H1 (cell line): ENCODE results near the gene ABL1. TPM values are rescaled to one million over a fixed set of nuclear protein-coding genes. Genes with fewer than 3 reads are reported as not detected.

Experiments used
- HDAC6 ChIP-seq: IDR thresholded peaks from one replicate; pipeline ENCODE4 v1.7.1; 2012; ENCODE audit warnings: low read depth, mild to moderate bottlenecking, inconsistent platforms, low read length, moderate library complexity
- JUN ChIP-seq: IDR thresholded peaks from 2 replicates; pipeline ENCODE4 v1.6.1; 2011; ENCODE audit warnings: low read depth, mild to moderate bottlenecking, improper control_type of control experiment, low read length
- JUND ChIP-seq: IDR thresholded peaks from 2 replicates; pipeline ENCODE4 v1.6.1; 2011; ENCODE audit warnings: mild to moderate bottlenecking, improper control_type of control experiment, low read length
- RAD21 ChIP-seq, 2 experiments: IDR thresholded peaks in 1 of 2; conservative IDR thresholded peaks in 1 of 2; 2 replicates each; pipeline ENCODE4 v1.6.1; 2011; ENCODE audit warnings: low read depth in 2 of 2, low read length in 2 of 2, improper control_type of control experiment in 1 of 2, inconsistent platforms in 1 of 2, mild to moderate bottlenecking in 1 of 2, moderate library complexity in 1 of 2
- SAP30 ChIP-seq: fragments of 300-600 bp; sonication (generic); IDR thresholded peaks from 2 replicates; pipeline ENCODE4 v1.7.1; 2012; ENCODE audit warnings: low read length, moderate library complexity, mild to moderate bottlenecking, inconsistent platforms; ENCODE audit not compliant: insufficient read depth, insufficient replicate concordance
- SRF ChIP-seq: IDR thresholded peaks from 2 replicates; pipeline ENCODE4 v1.6.1; 2011; ENCODE audit warnings: mild to moderate bottlenecking, low read depth, low read length, moderate library complexity
- polyA plus RNA-seq, 7 experiments: library from polyadenylated mRNA; depleted of rRNA in 3 of 7; stranded (reverse) in 5 of 7; unstranded in 2 of 7; fragments of >200 nt in 5 of 7; fragments of 200-250 nt in 2 of 7; gene quantifications; 1 replicate in 5 of 7; 2 replicates in 1 of 7; 4 replicates in 1 of 7; pipeline versions ENCODE4 v1.2.1 to v1.2.3, GENCODE V29; 2011 to 2013; ENCODE audit warnings: missing spikeins in 2 of 7, mixed read lengths in 2 of 7
- total RNA-seq: library from RNA; stranded (reverse); fragmentation: NEBNext Ultra II Directional; extraction: Animal tissue kit (Norgen Biotek cat#: 25700); gene quantifications from 2 replicates; pipeline ENCODE4 v1.2.1, GENCODE V29; 2021
- TF ChIP-seq, protein P1 (sequence below): fragments of 300-600 bp; sonication (generic); IDR thresholded peaks from 2 replicates; pipeline ENCODE4 v1.7.1; 2012; ENCODE audit warnings: low read length, moderate library complexity, mild to moderate bottlenecking, inconsistent platforms; ENCODE audit not compliant: insufficient replicate concordance
- TF ChIP-seq, protein P2 (sequence below): IDR thresholded peaks from 2 replicates; pipeline ENCODE4 v1.6.1; 2012; ENCODE audit warnings: inconsistent platforms

ABL1 gene
- total and polyA plus RNA-seq, 2 of the 8 experiments (the other 6 are each of a cell fraction or from before 2014, with no cell fraction given): 35.3 to 104 TPM

DNA sequence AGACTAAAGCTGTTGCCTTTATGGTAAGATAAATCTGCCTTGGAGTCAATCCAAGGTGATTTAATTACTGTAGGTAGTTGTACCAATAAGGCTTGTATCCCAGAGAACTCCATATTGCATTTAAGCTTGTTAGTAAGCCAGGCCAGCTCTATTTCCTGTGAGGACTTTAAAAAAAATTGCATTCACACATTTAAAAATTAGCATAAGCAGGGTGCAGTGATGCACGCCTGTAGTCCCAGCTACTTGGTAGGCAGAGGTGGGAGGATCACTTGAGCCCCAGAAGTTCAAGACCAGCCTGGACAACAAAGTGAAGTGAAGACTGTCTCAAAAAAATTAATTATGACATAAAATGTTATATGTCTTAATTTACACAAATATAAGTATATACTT lies 28.7 kb upstream of the ABL1 start (continued):
- TF ChIP-seq, protein P1, sequence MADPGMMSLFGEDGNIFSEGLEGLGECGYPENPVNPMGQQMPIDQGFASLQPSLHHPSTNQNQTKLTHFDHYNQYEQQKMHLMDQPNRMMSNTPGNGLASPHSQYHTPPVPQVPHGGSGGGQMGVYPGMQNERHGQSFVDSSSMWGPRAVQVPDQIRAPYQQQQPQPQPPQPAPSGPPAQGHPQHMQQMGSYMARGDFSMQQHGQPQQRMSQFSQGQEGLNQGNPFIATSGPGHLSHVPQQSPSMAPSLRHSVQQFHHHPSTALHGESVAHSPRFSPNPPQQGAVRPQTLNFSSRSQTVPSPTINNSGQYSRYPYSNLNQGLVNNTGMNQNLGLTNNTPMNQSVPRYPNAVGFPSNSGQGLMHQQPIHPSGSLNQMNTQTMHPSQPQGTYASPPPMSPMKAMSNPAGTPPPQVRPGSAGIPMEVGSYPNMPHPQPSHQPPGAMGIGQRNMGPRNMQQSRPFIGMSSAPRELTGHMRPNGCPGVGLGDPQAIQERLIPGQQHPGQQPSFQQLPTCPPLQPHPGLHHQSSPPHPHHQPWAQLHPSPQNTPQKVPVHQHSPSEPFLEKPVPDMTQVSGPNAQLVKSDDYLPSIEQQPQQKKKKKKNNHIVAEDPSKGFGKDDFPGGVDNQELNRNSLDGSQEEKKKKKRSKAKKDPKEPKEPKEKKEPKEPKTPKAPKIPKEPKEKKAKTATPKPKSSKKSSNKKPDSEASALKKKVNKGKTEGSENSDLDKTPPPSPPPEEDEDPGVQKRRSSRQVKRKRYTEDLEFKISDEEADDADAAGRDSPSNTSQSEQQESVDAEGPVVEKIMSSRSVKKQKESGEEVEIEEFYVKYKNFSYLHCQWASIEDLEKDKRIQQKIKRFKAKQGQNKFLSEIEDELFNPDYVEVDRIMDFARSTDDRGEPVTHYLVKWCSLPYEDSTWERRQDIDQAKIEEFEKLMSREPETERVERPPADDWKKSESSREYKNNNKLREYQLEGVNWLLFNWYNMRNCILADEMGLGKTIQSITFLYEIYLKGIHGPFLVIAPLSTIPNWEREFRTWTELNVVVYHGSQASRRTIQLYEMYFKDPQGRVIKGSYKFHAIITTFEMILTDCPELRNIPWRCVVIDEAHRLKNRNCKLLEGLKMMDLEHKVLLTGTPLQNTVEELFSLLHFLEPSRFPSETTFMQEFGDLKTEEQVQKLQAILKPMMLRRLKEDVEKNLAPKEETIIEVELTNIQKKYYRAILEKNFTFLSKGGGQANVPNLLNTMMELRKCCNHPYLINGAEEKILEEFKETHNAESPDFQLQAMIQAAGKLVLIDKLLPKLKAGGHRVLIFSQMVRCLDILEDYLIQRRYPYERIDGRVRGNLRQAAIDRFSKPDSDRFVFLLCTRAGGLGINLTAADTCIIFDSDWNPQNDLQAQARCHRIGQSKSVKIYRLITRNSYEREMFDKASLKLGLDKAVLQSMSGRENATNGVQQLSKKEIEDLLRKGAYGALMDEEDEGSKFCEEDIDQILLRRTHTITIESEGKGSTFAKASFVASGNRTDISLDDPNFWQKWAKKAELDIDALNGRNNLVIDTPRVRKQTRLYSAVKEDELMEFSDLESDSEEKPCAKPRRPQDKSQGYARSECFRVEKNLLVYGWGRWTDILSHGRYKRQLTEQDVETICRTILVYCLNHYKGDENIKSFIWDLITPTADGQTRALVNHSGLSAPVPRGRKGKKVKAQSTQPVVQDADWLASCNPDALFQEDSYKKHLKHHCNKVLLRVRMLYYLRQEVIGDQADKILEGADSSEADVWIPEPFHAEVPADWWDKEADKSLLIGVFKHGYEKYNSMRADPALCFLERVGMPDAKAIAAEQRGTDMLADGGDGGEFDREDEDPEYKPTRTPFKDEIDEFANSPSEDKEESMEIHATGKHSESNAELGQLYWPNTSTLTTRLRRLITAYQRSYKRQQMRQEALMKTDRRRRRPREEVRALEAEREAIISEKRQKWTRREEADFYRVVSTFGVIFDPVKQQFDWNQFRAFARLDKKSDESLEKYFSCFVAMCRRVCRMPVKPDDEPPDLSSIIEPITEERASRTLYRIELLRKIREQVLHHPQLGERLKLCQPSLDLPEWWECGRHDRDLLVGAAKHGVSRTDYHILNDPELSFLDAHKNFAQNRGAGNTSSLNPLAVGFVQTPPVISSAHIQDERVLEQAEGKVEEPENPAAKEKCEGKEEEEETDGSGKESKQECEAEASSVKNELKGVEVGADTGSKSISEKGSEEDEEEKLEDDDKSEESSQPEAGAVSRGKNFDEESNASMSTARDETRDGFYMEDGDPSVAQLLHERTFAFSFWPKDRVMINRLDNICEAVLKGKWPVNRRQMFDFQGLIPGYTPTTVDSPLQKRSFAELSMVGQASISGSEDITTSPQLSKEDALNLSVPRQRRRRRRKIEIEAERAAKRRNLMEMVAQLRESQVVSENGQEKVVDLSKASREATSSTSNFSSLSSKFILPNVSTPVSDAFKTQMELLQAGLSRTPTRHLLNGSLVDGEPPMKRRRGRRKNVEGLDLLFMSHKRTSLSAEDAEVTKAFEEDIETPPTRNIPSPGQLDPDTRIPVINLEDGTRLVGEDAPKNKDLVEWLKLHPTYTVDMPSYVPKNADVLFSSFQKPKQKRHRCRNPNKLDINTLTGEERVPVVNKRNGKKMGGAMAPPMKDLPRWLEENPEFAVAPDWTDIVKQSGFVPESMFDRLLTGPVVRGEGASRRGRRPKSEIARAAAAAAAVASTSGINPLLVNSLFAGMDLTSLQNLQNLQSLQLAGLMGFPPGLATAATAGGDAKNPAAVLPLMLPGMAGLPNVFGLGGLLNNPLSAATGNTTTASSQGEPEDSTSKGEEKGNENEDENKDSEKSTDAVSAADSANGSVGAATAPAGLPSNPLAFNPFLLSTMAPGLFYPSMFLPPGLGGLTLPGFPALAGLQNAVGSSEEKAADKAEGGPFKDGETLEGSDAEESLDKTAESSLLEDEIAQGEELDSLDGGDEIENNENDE: no peak
- TF ChIP-seq JUND (no peak), JUN (no peak), RAD21 (IDR thresholded peaks at IDR 0.05 in 1 of 2, conservative IDR thresholded peaks at IDR 0.05 in 1 of 2; ENCODE audit: low read depth in 2 of 2, low read length in 2 of 2) (no peak), SAP30 (no peak), HDAC6 (no peak), SRF (no peak)
- TF ChIP-seq, protein P2, sequence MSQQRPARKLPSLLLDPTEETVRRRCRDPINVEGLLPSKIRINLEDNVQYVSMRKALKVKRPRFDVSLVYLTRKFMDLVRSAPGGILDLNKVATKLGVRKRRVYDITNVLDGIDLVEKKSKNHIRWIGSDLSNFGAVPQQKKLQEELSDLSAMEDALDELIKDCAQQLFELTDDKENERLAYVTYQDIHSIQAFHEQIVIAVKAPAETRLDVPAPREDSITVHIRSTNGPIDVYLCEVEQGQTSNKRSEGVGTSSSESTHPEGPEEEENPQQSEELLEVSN: no peak
